ENCODE results near the gene TARS3.

TARS3 gene

DNA sequence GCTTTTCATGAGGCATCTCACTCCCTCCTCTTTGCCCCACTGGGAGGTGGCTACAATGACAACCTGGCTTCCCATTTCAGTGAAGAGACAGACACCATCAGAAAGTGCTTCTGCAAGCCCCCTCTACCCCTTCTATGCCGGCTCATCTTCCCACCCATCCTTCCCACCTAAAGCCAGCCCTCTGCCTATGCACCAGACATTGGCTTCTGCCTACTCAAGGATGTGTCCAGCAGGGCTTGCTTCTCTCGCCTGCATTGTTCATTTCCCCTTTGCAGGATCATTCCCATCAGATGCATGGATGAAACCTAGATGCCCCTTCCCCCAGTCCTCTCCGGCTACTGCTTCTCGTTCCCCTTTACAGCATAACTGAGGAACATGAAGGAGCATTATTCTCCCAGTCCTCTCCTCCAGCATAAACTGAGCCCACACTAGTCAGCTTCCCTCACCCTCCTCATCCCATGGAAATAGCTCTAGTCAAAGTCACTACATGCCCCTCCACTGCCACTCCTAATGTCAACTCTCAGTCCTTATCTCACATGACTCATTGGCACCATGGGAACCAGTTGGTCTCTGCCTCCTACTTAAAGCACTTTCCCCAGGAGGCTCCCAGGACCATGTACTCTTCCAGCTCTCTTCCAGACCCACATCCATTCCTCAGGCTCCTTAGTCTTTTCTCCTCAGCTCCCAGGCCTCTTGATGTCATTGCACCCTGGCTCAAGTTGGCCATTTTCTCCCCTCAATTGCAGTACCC is 120.0 kb downstream of the TARS3 start:
- no peak for DNase-seq (ENCODE audit: low read depth)

All from GM04504 (cell line).